Activated CD8-positive, alpha-beta T cell treated with anti-CD3 and anti-CD28 coated beads for 36 hours (primary cell): ENCODE results near the gene TGM1. TPM values are rescaled to one million over a fixed set of nuclear protein-coding genes. Genes with fewer than 3 reads are reported as not detected.

Experiments used
- ATAC-seq: fragments of 200-7000 bp; cut with Tn5 transposase; one replicate; pipeline ENCODE4 v1.10.0; 2021; ENCODE audit warnings: mild to moderate bottlenecking, moderate library complexity
- CTCF ChIA-PET: fragments of 350-600 bp; sonication (Branson Sonifier 250); formaldehyde crosslinking; loops from one replicate; lab custom pipeline; 2021; ENCODE audit warnings: antibody characterized with exemption; lab: Charles Lee
- POLR2A ChIA-PET: fragments of 350-600 bp; sonication (Branson Sonifier 250); formaldehyde crosslinking; loops from one replicate; lab custom pipeline; 2021; ENCODE audit warnings: antibody characterized with exemption; lab: Charles Lee
- DNase-seq: peaks from one replicate; pipeline ENCODE4 v3.0.0-alpha.2; 2020
- H3K27ac Mint-ChIP-seq: one replicate; pipeline ENCODE4 v1.8.0; 2021; ENCODE audit warnings: mild to moderate bottlenecking, mixed read lengths
- H3K27me3 Mint-ChIP-seq: one replicate; pipeline ENCODE4 v1.8.0; 2021; ENCODE audit warnings: mixed read lengths
- H3K36me3 Mint-ChIP-seq: one replicate; pipeline ENCODE4 v1.8.0; 2021; ENCODE audit warnings: low read depth, mixed read lengths
- H3K4me1 Mint-ChIP-seq: one replicate; pipeline ENCODE4 v1.8.0; 2021; ENCODE audit warnings: low read depth, mixed read lengths
- H3K4me3 Mint-ChIP-seq: one replicate; pipeline ENCODE4 v1.8.0; 2021; ENCODE audit warnings: mild to moderate bottlenecking, moderate library complexity, mixed read lengths
- H3K9me3 Mint-ChIP-seq: one replicate; pipeline ENCODE4 v1.8.0; 2021; ENCODE audit warnings: mixed read lengths
- CTCF ChIP-seq: fragments of 200-600 bp; IDR thresholded peaks from one replicate; pipeline ENCODE4 v1.8.0; 2022; ENCODE audit warnings: antibody characterized with exemption, mild to moderate bottlenecking
- intact Hi-C: fragments of 100-400 bp; cut with micrococcal nuclease; formaldehyde crosslinking; loops from one replicate; pipeline ENCODE4 v1.10.0; 2022
- total RNA-seq, 2 experiments: library from RNA; stranded (reverse); gene quantifications; one replicate each; pipeline ENCODE4 v1.2.3, GENCODE V29; 2021

Gene TGM1
- total RNA-seq, 2 experiments from 2014 or later = 3.0 to 3.1 TPM

GRCh38 chr14:24281636-24282035 lies 18.7 kb upstream of the TGM1 start:
- ATAC-seq (no peak), DNase-seq (no peak)
- intact Hi-C loops = no loop called here
- Mint-ChIP-seq H3K9me3 (peaks cover 3% of the 10 kb centered on the region), H3K4me3 (no peak overlapping the region), H3K4me1 (peaks cover 44% of the 10 kb centered on the region), H3K27ac (no peak overlapping the region), H3K36me3 (peaks cover 7% of the 10 kb centered on the region), H3K27me3 (no peaks in the 10 kb centered on the region)
- ChIA-PET CTCF (interaction anchor here (1.9 to 8.1 kb wide), 5 partner anchors 8 to 39 kb away, joined by 7 to 85 read pairs (median 47); partner anchors contain the start of genes CIDEB, DHRS1, LTB4R and LTB4R2), POLR2A (interaction anchor here (0.6 to 1.6 kb wide), 4 partner anchors 8 to 39 kb away, joined by 3 to 4 read pairs (median 4); partner anchors contain the start of gene TINF2)
- no peak for TF ChIP-seq CTCF

- peaks cover 3% of the 10 kb centered on the region for H3K9me3 Mint-ChIP-seq
- H3K27me3 Mint-ChIP-seq = no peaks in the 10 kb centered on the region
- ChIA-PET POLR2A (interaction anchor here (0.8 to 3.3 kb wide), 5 partner anchors 8 to 68 kb away, joined by 3 to 14 read pairs (median 4); partner anchors contain the start of genes CHMP4A, DHRS1 and NOP9), CTCF (interaction anchor here (1.1 to 8.1 kb wide), 10 partner anchors 10 to 191 kb away, joined by 3 to 85 read pairs (median 10); partner anchors contain the start of genes CIDEB, DHRS1, IRF9 and KHNYN)
- intact Hi-C loops = no loop called here
- ATAC-seq (no peak), DNase-seq (no peak)
- TF ChIP-seq CTCF = no peak
- H3K4me3 Mint-ChIP-seq = no peak overlapping the region
- H3K4me1 Mint-ChIP-seq = peaks cover 45% of the 10 kb centered on the region
- H3K27ac Mint-ChIP-seq = no peak overlapping the region
- H3K36me3 Mint-ChIP-seq = peaks cover 7% of the 10 kb centered on the region
Observed at GRCh38 chr14:24280797-24281460, 18.0 kb upstream of the TGM1 start.

GRCh38 chr14:24279301-24280186 lies 16.6 kb upstream of the TGM1 start:
- peak; percentile 53 for TF ChIP-seq CTCF
- ChIA-PET POLR2A (interaction anchor here (1.0 to 3.3 kb wide), 6 partner anchors 9 to 67 kb away, joined by 3 to 14 read pairs (median 4); partner anchors contain the start of genes CHMP4A, DHRS1 and NOP9), CTCF (interaction anchor here (1.1 to 8.1 kb wide), 11 partner anchors 9 to 151 kb away, joined by 3 to 85 read pairs (median 9); partner anchors contain the start of genes CIDEB, DHRS1, IRF9 and KHNYN)
- Mint-ChIP-seq H3K27ac (peak overlapping the region; percentile 77), H3K9me3 (peaks cover 3% of the 10 kb centered on the region), H3K27me3 (no peaks in the 10 kb centered on the region), H3K4me1 (peaks cover 44% of the 10 kb centered on the region), H3K4me3 (no peak overlapping the region), H3K36me3 (peaks cover 7% of the 10 kb centered on the region)
- DNase-seq (peak; percentile 76), ATAC-seq (peak; percentile 88)
- intact Hi-C loops = no loop called here

DNA sequence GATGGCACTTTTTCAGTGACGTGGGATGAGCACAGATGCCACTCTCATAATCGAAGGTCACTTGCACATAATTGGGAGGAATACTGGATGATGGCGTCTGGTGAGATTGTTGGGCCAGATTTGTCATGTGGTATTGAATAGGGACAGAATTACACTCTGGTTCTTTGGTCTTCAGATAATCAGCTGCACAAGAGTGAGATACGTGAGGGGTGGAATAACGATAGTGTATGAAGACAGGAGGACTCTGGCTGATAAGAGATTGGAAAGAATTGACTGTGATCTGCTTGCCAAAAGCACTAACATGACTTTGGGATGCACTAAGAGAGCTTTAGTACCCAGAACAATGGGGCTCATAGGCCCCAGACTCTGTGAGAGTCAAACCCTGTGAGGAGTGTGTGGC lies 15.4 kb upstream of the TGM1 start:
- POLR2A ChIA-PET = interaction anchor here (1.8 to 3.3 kb wide), 3 partner anchors 12 to 34 kb away, joined by 5 to 14 read pairs (median 9); partner anchors contain the start of genes DHRS1 and NOP9
- Mint-ChIP-seq H3K4me3 (no peak overlapping the region), H3K36me3 (peaks cover 7% of the 10 kb centered on the region), H3K27ac (peak overlapping the region; percentile 77), H3K4me1 (peaks cover 54% of the 10 kb centered on the region), H3K9me3 (peaks cover 3% of the 10 kb centered on the region), H3K27me3 (no peaks in the 10 kb centered on the region)
- CTCF ChIA-PET = interaction anchor here (0.9 to 8.1 kb wide), 9 partner anchors 13 to 153 kb away, joined by 3 to 85 read pairs (median 12); partner anchors contain the start of genes CHMP4A, CIDEB, DHRS1 and KHNYN
- TF ChIP-seq CTCF = no peak
- no peak for ATAC-seq
- intact Hi-C loops = no loop called here
- no peak for DNase-seq
